Measurements from ENCODE around the gene C12orf76. TPM values are rescaled to one million over a fixed set of nuclear protein-coding genes. Genes with fewer than 3 reads are reported as not detected.

Gene C12orf76
- total and polyA plus RNA-seq, 2 experiments from 2014 or later = 18.5 to 24.6 TPM

DNA sequence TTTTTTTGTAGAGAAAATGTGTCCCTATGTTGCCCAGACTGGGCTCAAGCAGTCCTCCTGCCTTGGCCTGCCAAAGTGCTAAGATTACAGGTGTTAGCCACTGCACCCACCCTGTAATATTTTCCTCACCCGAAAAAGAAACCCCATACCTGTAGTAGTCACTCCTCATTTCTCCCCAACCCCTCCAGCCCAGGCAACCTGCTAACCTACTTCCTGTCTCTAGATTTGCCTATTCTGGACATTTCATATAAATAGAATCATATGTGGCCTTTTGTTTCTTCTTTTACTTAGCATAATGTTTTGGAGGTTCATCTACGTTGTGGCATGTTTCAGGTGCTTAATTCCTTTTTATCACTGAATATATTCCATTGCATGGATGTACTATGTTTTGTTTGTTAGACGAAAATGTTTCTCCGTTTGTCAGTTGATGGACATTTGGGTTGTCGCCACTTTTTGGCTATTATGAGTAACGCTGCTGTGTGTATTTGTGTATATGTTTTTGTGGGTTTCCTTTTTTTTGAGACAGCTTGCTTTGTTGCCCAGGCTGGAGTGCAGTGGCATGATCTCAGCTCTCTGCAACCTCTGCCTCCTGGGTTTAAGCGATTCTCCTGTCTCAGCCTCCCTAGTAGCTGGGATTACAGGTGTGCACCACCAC is 42.9 kb downstream of the C12orf76 start:
- H3K4me2 ChIP-seq = no peak overlapping the region
- DNase-seq (ENCODE audit: low spot score) = no peak
- no peaks in the 10 kb centered on the region for H4K20me1 ChIP-seq (ENCODE audit: insufficient read depth, poor library complexity, severe bottlenecking)
- no peaks in the 10 kb centered on the region for H3K36me3 ChIP-seq (replicated peaks; ENCODE audit: insufficient read depth, low read depth)
- H3K27ac ChIP-seq = no peak overlapping the region
- H3K4me3 ChIP-seq = no peak overlapping the region
- no peaks in the 10 kb centered on the region for H3K27me3 ChIP-seq
- H3K4me1 ChIP-seq (ENCODE audit: insufficient read depth) = peaks cover under 1% of the 10 kb centered on the region
- WGBS (ENCODE audit: low lambda C conversion rate, missing lambda C conversion rate) = 94% methylated on average over 7 of the region's 7 CpGs
- H3K79me2 ChIP-seq = peaks cover 69% of the 10 kb centered on the region
- no peaks in the 10 kb centered on the region for H3K9me3 ChIP-seq (ENCODE audit: low read depth)
- no peak overlapping the region for H2AFZ ChIP-seq
- no peaks in the 10 kb centered on the region for H3K9me2 ChIP-seq (replicated peaks; ENCODE audit: insufficient read depth)
- no peak for TF ChIP-seq EZH2 (IDR thresholded peaks at IDR 0.05; ENCODE audit: borderline replicate concordance)

GRCh38 chr12:110004598-110004997 is 43.7 kb downstream of the C12orf76 start:
- DNase-seq (ENCODE audit: low spot score) = no peak
- Histone ChIP-seq H3K4me3 (no peak overlapping the region), H3K9me3 (ENCODE audit: low read depth) (no peaks in the 10 kb centered on the region), H2AFZ (no peak overlapping the region), H3K4me2 (no peak overlapping the region), H3K27ac (no peak overlapping the region), H3K27me3 (no peaks in the 10 kb centered on the region), H3K36me3 (replicated peaks; ENCODE audit: insufficient read depth, low read depth) (no peaks in the 10 kb centered on the region), H3K4me1 (ENCODE audit: insufficient read depth) (peaks cover 7% of the 10 kb centered on the region), H3K79me2 (peaks cover 68% of the 10 kb centered on the region), H4K20me1 (ENCODE audit: insufficient read depth, poor library complexity, severe bottlenecking) (no peaks in the 10 kb centered on the region), H3K9me2 (replicated peaks; ENCODE audit: insufficient read depth) (no peaks in the 10 kb centered on the region)
- 78% methylated on average over 4 of the region's 4 CpGs for WGBS (ENCODE audit: low lambda C conversion rate, missing lambda C conversion rate)
- no peak for TF ChIP-seq CTCF (IDR thresholded peaks at IDR 0.05; ENCODE audit: poor library complexity)

- TF ChIP-seq EZH2phosphoT487 (IDR thresholded peaks at IDR 0.05; ENCODE audit: low read depth, severe bottlenecking, unreplicated experiment) (no peak), CTCF (IDR thresholded peaks at IDR 0.05; ENCODE audit: poor library complexity) (no peak), EZH2 (IDR thresholded peaks at IDR 0.05; ENCODE audit: borderline replicate concordance) (no peak)
- Histone ChIP-seq H3K36me3 (replicated peaks; ENCODE audit: insufficient read depth, low read depth) (no peaks in the 10 kb centered on the region), H3K79me2 (peaks cover 55% of the 10 kb centered on the region), H3K4me3 (no peak overlapping the region), H3K9me2 (replicated peaks; ENCODE audit: insufficient read depth) (no peaks in the 10 kb centered on the region), H3K27me3 (no peaks in the 10 kb centered on the region), H3K4me2 (no peak overlapping the region), H2AFZ (no peak overlapping the region), H3K9me3 (ENCODE audit: low read depth) (no peaks in the 10 kb centered on the region), H3K27ac (peak overlapping the region; percentile 54), H4K20me1 (ENCODE audit: insufficient read depth, poor library complexity, severe bottlenecking) (no peaks in the 10 kb centered on the region), H3K4me1 (ENCODE audit: insufficient read depth) (peaks cover 7% of the 10 kb centered on the region)
- WGBS (ENCODE audit: low lambda C conversion rate, missing lambda C conversion rate) = 88% methylated on average over 8 of the region's 8 CpGs
- no peak for DNase-seq (ENCODE audit: low spot score)
Observed at GRCh38 chr12:110002676-110003515, 45.4 kb downstream of the C12orf76 start.

DNA sequence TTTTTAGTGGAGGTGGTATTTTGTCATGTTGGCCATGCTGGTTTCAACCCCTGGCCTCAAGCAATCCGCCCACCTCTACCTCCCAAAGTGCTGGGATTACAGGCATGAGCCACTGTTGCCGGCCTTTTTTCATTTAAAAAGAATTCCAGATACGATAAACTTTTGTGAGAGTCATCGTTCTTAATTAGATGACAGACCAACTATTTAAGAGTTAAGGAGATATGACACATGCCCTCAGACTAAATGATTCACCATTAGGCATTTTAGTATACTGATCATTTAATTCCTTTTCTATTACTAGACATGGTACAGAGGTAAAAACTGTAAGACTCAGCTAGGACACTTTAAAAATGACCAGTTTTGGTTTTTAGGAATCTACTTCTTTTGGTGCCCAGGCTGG is 46.7 kb downstream of the C12orf76 start:
- Histone ChIP-seq H2AFZ (no peak overlapping the region), H3K27ac (no peak overlapping the region), H3K4me3 (no peak overlapping the region), H3K36me3 (replicated peaks; ENCODE audit: insufficient read depth, low read depth) (no peaks in the 10 kb centered on the region), H3K9me3 (ENCODE audit: low read depth) (no peaks in the 10 kb centered on the region), H3K9me2 (replicated peaks; ENCODE audit: insufficient read depth) (no peaks in the 10 kb centered on the region), H3K4me1 (ENCODE audit: insufficient read depth) (peaks cover 7% of the 10 kb centered on the region), H3K27me3 (no peaks in the 10 kb centered on the region), H3K4me2 (no peak overlapping the region), H4K20me1 (ENCODE audit: insufficient read depth, poor library complexity, severe bottlenecking) (no peaks in the 10 kb centered on the region), H3K79me2 (peaks cover 42% of the 10 kb centered on the region)
- WGBS (ENCODE audit: low lambda C conversion rate, missing lambda C conversion rate) = 96% methylated on average over 4 of the region's 4 CpGs
- no peak for DNase-seq (ENCODE audit: low spot score)
- no peak for TF ChIP-seq EZH2 (IDR thresholded peaks at IDR 0.05; ENCODE audit: borderline replicate concordance)
- no peak for TF ChIP-seq CTCF (IDR thresholded peaks at IDR 0.05; ENCODE audit: poor library complexity)
- TF ChIP-seq EZH2phosphoT487 (IDR thresholded peaks at IDR 0.05; ENCODE audit: low read depth, severe bottlenecking, unreplicated experiment) = no peak

All from hepatocyte (in vitro differentiated cells).